ENCODE data around the gene MGLL.

GRCh38 chr3:127670761-127671522 is 151.4 kb downstream of the MGLL start:
- no peak for TF ChIP-seq TAF1 (conservative IDR thresholded peaks at IDR 0.05)
- TF ChIP-seq RXRA (IDR thresholded peaks at IDR 0.05), result no peak
- TF ChIP-seq CTCF (IDR thresholded peaks at IDR 0.05; ENCODE audit: low read depth, low read length, missing input control), result no peak
- no peak for TF ChIP-seq ATF3 (IDR thresholded peaks at IDR 0.05)
- TF ChIP-seq RAD21 (IDR thresholded peaks at IDR 0.05), result no peak
- TF ChIP-seq YY1 (IDR thresholded peaks at IDR 0.05), result no peak
- TF ChIP-seq HNF4G (IDR thresholded peaks at IDR 0.05), result no peak
- TF ChIP-seq MAX (IDR thresholded peaks at IDR 0.05), result no peak
